Measurements from ENCODE around the gene ZNF497. TPM values are rescaled to one million over a fixed set of nuclear protein-coding genes. Genes with fewer than 3 reads are reported as not detected.
A peak's percentile ranks its signal among the peaks of the same experiment; 100 is the strongest.

The ZNF497 gene
- total and polyA plus RNA-seq, 2 of the 13 experiments (the other 11 are each of a cell fraction or from before 2014, with no cell fraction given), result 1.5 to 1.9 TPM

GRCh38 chr19:58361900-58362271, 665 bp downstream of the ZNF497 start (continued):
- 0 out of 2 replicates have a peak, but pooled peaks have one; percentile 10 for TF ChIP-seq ZNF281 (CRISPR knock-in tag; IDR thresholded peaks at IDR 0.05; ENCODE audit: borderline replicate concordance)
- TF ChIP-seq E2F5 (CRISPR knock-in tag; conservative IDR thresholded peaks at IDR 0.05), result 0 out of 2 replicates have a peak, but pooled peaks have one; percentile 13
- TF ChIP-seq ZMYM4 (CRISPR knock-in tag; IDR thresholded peaks at IDR 0.05), result 0 out of 2 replicates have a peak, but pooled peaks have one; percentile 10
- peak; percentile 60; the same call in 1 of the 2 replicates for TF ChIP-seq HNRNPL (IDR thresholded peaks at IDR 0.05; ENCODE audit: low read depth, low read length)
- TF ChIP-seq POGZ (CRISPR knock-in tag; IDR thresholded peaks at IDR 0.05), result 0 out of 2 replicates have a peak, but pooled peaks have one; percentile 31
- 0 out of 2 replicates have a peak, but pooled peaks have one; percentile 39 for TF ChIP-seq SAFB2 (CRISPR knock-in tag; IDR thresholded peaks at IDR 0.05; ENCODE audit: borderline replicate concordance, low read depth)
- TF ChIP-seq IRF2 (CRISPR knock-in tag; IDR thresholded peaks at IDR 0.05), result no peak
- TF ChIP-seq THAP9 (CRISPR knock-in tag; IDR thresholded peaks at IDR 0.05; ENCODE audit: borderline replicate concordance), result no peak
- peak; percentile 32 for TF ChIP-seq HNRNPH1 (optimal IDR thresholded peaks at IDR 0.05; ENCODE audit: low read depth, low read length)
- TF ChIP-seq MEIS2 (CRISPR knock-in tag; IDR thresholded peaks at IDR 0.05), result 0 out of 2 replicates have a peak, but pooled peaks have one; percentile 2
- no peak for TF ChIP-seq ZNF841 (CRISPR knock-in tag; IDR thresholded peaks at IDR 0.05; ENCODE audit: borderline replicate concordance)
- 0 out of 2 replicates have a peak, but pooled peaks have one; percentile 62 for TF ChIP-seq WIZ (CRISPR knock-in tag; IDR thresholded peaks at IDR 0.05)
- peak; percentile 60 for TF ChIP-seq ZBTB33 (CRISPR knock-in tag; IDR thresholded peaks at IDR 0.05)
- 0 out of 2 replicates have a peak, but pooled peaks have one; percentile 12 for TF ChIP-seq MAZ (IDR thresholded peaks at IDR 0.05; ENCODE audit: borderline replicate concordance, low read depth, low read length)
- peak; percentile 41; the same call in 1 of the 2 replicates for TF ChIP-seq MAZ (CRISPR knock-in tag; IDR thresholded peaks at IDR 0.05; ENCODE audit: low read depth)
- TF ChIP-seq BCL6 (CRISPR knock-in tag; IDR thresholded peaks at IDR 0.05), result no peak
- TF ChIP-seq MYNN (CRISPR knock-in tag; IDR thresholded peaks at IDR 0.05; ENCODE audit: low read depth), result no peak
- no peak for TF ChIP-seq TOE1 (CRISPR knock-in tag; IDR thresholded peaks at IDR 0.05)
- peak; percentile 44; the same call in 1 of the 2 replicates for TF ChIP-seq ZNF501 (CRISPR knock-in tag; IDR thresholded peaks at IDR 0.05)
- TF ChIP-seq ZFP90 (CRISPR knock-in tag; IDR thresholded peaks at IDR 0.05; ENCODE audit: borderline replicate concordance), result 0 out of 2 replicates have a peak, but pooled peaks have one; percentile 13
- peak; percentile 97 for TF ChIP-seq ZNF777 (CRISPR knock-in tag; IDR thresholded peaks at IDR 0.05)
- no peak for TF ChIP-seq LCORL (IDR thresholded peaks at IDR 0.05)
- peak; percentile 8; the same call in 1 of the 2 replicates for TF ChIP-seq LCORL (CRISPR knock-in tag; IDR thresholded peaks at IDR 0.05)
